Activated naive CD8-positive, alpha-beta T cell treated with anti-CD3 and anti-CD28 coated beads, Interleukin-2, amount 10 ng/mL, durations not matched to agents 7 days and 5 days (primary cell): Measurements from ENCODE around the gene CLSTN1. TPM values are rescaled to one million over a fixed set of nuclear protein-coding genes. Genes with fewer than 3 reads are reported as not detected.

Source experiments
- ATAC-seq: fragments of 150-1000 bp; cut with Tn5 transposase; one replicate; pipeline ENCODE4 v1.10.0; 2021; ENCODE audit warnings: low read depth, moderate library complexity
- POLR2A ChIA-PET: fragments of 350-600 bp; sonication (Branson Sonifier 250); formaldehyde crosslinking; loops from one replicate; lab custom pipeline; 2021; ENCODE audit warnings: antibody characterized with exemption; lab: Charles Lee
- DNase-seq: peaks from one replicate; pipeline ENCODE4 v3.0.0; 2021
- H3K27ac Mint-ChIP-seq: one replicate; pipeline ENCODE4 v1.8.0; 2022; ENCODE audit warnings: mild to moderate bottlenecking, mixed read lengths
- H3K27me3 Mint-ChIP-seq: one replicate; pipeline ENCODE4 v1.8.0; 2022; ENCODE audit warnings: mild to moderate bottlenecking, moderate library complexity, mixed read lengths
- H3K36me3 Mint-ChIP-seq: one replicate; pipeline ENCODE4 v1.8.0; 2021; ENCODE audit warnings: mild to moderate bottlenecking, mixed read lengths
- H3K4me1 Mint-ChIP-seq: one replicate; pipeline ENCODE4 v1.8.0; 2021; ENCODE audit warnings: mixed read lengths
- H3K4me3 Mint-ChIP-seq: one replicate; pipeline ENCODE4 v1.8.0; 2022; ENCODE audit warnings: mild to moderate bottlenecking, moderate library complexity, mixed read lengths
- H3K9me3 Mint-ChIP-seq: one replicate; pipeline ENCODE4 v1.8.0; 2021; ENCODE audit warnings: mixed read lengths
- total RNA-seq, 2 experiments: library from RNA; stranded (reverse); gene quantifications; one replicate each; pipeline ENCODE4 v1.2.3, GENCODE V29; 2021

Gene CLSTN1
- total RNA-seq, 2 experiments from 2014 or later: 104 to 106 TPM

DNA sequence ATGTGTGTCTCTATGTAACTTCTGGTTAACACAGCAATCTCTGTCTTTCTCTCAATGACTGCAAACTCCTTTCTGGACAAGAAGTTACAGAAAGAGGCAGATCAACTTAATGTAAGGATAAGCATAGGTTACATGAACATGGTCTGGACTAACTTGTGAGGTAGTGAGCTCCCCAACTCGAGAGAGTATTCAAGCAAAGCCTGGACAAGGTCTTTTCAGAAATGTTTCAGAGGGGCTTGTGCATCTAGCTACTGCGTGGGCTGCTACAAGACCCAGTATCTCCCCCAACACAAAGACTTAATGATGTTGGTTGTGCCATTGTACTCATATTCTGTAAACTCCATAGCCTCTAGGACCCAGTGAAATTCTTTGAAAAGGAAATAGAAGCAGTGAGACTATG lies 23.5 kb upstream of the CLSTN1 start:
- ATAC-seq: no peak
- Mint-ChIP-seq H3K4me3 (no peak overlapping the region), H3K4me1 (peaks cover 7% of the 10 kb centered on the region), H3K27me3 (no peaks in the 10 kb centered on the region), H3K27ac (no peak overlapping the region), H3K36me3 (no peaks in the 10 kb centered on the region), H3K9me3 (no peaks in the 10 kb centered on the region)
- DNase-seq: no peak
- POLR2A ChIA-PET: interaction anchor here (0.6 kb wide), 1 partner anchor 18 kb away, joined by 6 read pairs; no protein-coding TSS in a partner anchor

DNA sequence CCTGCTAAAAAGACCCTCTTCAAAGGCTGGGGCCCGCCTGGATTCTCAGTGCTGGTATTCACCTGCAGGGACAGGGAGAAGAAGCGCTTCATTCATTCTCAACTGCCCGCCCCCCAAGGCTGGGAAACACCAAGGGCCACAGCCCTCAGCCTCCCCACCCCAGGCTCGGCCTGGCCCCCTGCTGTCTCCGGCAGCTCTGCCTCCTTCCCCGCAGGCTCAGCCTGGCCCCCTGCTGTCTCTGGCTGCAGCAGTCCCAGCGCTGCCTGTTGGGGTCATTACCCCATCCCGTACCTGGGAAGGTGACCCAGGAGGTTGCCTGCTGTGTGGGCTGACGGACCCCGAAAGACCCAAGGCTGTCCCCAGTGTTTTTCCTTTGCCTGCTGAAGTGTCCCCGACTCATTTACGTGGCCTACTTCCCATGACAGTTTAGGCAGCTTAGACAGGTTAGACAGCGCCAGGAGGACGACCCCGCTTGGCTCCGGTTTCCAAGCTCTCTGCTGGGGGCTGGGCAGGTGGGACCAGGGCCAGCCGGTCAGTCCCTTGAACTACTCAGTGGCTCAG lies 22.9 kb upstream of the CLSTN1 start:
- no peak for DNase-seq
- H3K27ac Mint-ChIP-seq: no peak overlapping the region
- peaks cover 7% of the 10 kb centered on the region for H3K4me1 Mint-ChIP-seq
- no peak for ATAC-seq
- no peaks in the 10 kb centered on the region for H3K9me3 Mint-ChIP-seq
- H3K27me3 Mint-ChIP-seq: no peaks in the 10 kb centered on the region
- POLR2A ChIA-PET: no interaction called here
- H3K36me3 Mint-ChIP-seq: no peaks in the 10 kb centered on the region
- H3K4me3 Mint-ChIP-seq: no peak overlapping the region

DNA sequence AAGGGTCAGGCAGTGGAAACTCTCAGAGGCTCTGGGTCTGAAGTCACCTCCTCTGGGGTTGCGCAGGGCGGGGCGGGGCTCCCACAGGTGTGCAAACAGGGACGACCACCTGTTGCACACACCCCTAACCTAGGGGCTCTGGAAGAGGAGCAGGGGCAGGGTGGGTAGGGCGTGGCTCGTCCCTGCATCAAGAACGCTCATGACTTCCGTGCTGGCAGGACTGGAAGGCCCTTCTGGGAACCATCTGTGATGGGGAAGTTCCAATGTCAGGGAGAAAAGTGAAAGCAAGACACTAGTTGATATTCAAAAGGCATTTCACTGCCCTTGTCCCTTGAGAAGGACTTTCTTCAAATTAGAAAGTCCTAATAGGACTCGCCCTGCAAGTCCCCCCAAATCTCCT lies 22.1 kb upstream of the CLSTN1 start:
- no peak overlapping the region for H3K27ac Mint-ChIP-seq
- POLR2A ChIA-PET: no interaction called here
- no peaks in the 10 kb centered on the region for H3K9me3 Mint-ChIP-seq
- DNase-seq: no peak
- H3K4me1 Mint-ChIP-seq: peaks cover 7% of the 10 kb centered on the region
- no peak overlapping the region for H3K4me3 Mint-ChIP-seq
- H3K36me3 Mint-ChIP-seq: no peaks in the 10 kb centered on the region
- no peak for ATAC-seq
- H3K27me3 Mint-ChIP-seq: no peaks in the 10 kb centered on the region

DNA sequence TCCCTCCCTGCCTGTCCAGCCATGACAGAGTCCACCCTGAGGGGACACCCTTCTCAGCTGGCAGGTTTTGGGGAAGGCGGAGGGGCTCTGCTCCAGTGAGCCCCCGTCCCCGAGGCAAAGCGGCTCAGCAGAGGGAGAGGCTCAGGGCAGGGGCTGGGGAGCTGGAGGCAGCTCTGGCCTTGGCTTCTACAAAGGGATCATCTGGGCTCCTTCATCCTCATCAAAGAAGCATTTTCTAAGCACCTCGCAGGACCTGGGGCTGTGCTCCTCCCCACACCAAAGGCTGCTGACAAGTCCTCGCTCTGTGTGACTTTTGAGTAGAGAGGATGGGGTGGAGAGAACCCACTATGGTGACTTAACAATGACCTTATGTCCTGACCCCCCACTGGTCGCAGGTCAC lies 21.0 kb upstream of the CLSTN1 start:
- POLR2A ChIA-PET: no interaction called here
- no peak overlapping the region for H3K4me3 Mint-ChIP-seq
- DNase-seq: no peak
- H3K9me3 Mint-ChIP-seq: no peaks in the 10 kb centered on the region
- peaks cover 2% of the 10 kb centered on the region for H3K4me1 Mint-ChIP-seq
- H3K36me3 Mint-ChIP-seq: peaks cover 1% of the 10 kb centered on the region
- no peak overlapping the region for H3K27ac Mint-ChIP-seq
- H3K27me3 Mint-ChIP-seq: peaks cover 2% of the 10 kb centered on the region
- ATAC-seq: no peak

DNA sequence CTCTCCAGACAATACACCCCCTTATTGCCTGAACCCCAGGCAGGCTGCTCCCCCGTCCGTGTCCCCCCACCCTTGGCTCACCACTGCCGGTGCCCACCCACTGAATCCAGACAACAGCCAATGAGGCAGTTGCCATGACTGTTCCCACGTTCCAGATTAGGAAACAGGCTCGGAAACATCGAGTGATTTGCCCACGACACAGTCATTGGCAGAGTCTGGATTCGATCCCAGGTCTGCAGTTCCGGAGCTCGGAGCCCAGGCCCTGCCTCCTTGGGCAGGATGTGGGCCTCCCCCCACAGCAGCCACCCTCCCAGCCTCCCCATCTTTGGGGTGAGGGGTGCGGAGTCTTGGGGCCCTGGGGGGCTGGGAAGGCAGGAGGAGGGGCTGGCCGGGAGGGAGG lies 20.3 kb upstream of the CLSTN1 start:
- no peak for ATAC-seq
- Mint-ChIP-seq H3K27ac (no peak overlapping the region), H3K36me3 (peaks cover 1% of the 10 kb centered on the region), H3K4me1 (peaks cover 2% of the 10 kb centered on the region), H3K4me3 (no peak overlapping the region), H3K9me3 (no peaks in the 10 kb centered on the region), H3K27me3 (peaks cover 2% of the 10 kb centered on the region)
- POLR2A ChIA-PET: no interaction called here
- DNase-seq: no peak

DNA sequence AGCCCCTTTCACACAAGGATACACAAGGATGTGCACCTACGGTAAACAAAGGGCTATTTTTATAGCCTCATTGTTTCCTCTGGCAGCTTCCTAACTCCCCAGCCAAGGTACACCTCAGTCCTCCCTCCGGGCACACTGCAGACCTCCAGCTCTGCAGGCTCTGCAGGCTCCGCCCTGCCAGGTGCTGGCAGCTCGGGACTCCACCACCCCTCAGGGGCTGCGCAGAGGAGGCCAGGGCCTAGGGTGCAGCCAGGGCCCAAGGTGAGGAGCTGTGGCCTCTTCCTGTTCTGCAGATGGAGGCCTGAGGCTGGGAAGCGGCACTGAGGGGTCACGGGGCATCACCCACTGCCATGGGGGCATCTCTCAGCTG lies 19.8 kb upstream of the CLSTN1 start:
- Mint-ChIP-seq H3K9me3 (no peaks in the 10 kb centered on the region), H3K27ac (no peak overlapping the region), H3K4me3 (no peak overlapping the region), H3K4me1 (peaks cover 2% of the 10 kb centered on the region), H3K27me3 (peaks cover 2% of the 10 kb centered on the region), H3K36me3 (peaks cover 1% of the 10 kb centered on the region)
- DNase-seq: no peak
- POLR2A ChIA-PET: no interaction called here
- no peak for ATAC-seq

DNA sequence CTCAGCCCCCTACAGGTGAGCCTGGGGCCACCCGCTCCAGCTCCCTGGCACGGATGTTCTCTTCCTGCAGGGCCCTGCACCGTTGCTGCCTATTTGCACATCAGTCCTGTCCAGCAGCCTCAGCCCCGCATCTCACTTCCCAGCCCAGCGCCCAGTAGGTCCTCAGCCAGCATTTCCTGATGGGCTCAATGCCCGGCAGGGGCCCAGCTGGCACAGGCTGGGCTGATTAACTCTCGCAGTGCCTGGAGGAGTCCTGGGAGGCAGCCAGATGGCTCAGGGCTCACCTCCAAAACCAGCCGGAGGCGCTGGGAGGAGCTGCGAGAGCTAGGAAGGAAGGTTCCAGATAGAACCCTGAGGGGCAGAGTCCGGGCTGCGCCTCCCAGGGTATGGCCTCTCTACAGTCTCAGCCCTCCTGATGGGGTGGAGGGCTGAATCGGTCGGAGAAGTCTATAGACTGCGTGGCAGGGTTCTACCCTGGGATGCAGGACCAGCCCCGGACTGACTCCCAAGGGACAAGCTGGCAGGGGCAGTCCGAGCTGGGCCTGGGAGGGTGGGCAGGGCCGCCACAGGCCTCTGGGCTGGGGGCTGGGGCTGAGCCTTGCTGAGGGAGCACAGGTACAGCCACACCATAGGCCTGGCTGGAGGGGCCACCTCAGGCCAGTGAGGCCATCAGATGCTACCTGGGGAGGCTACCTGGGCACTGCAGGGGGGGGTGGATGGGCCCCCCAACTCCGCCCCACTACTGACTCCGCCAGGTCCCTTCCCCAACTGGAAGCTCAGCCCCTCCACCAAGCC lies 19.2 kb upstream of the CLSTN1 start:
- H3K27ac Mint-ChIP-seq: no peak overlapping the region
- POLR2A ChIA-PET: interaction anchor here (0.9 kb wide), 1 partner anchor 57 kb away, joined by 3 read pairs; no protein-coding TSS in a partner anchor

DNA sequence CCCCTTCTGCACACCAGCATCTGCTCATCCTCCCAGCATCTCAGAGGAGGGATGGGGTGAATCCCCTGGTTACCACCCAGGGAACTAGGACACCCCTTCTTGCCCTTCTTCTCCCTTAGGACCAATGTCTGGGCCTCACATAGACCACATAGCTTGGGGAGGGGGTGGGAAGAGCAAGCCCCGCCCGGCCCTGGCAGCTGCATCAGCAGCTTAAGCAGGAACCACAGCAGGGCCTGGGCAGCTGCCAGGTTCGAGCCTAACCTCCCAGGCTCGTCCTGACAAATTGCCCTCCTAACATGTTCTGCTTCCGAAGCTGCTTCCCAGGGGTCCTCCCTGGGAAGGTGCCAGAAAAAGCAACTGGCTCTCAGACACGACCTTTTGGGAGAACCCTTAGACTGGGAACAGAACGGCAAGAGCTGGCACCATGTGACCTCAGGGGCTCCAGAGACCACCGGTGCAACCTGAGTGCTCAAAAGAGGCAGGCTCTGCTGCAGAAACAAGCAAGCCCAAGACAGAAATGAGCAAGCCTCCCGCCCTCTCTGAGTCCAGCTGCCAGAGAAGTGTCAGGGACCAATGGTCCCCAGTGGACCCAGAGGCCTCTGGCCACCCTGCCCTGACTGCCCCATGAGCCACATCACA lies 18.4 kb upstream of the CLSTN1 start:
- DNase-seq (no peak), ATAC-seq (no peak)
- no peaks in the 10 kb centered on the region for H3K4me1 Mint-ChIP-seq
- H3K27me3 Mint-ChIP-seq: peaks cover 2% of the 10 kb centered on the region
- POLR2A ChIA-PET: interaction anchor here (0.9 kb wide), 1 partner anchor 56 kb away, joined by 3 read pairs; no protein-coding TSS in a partner anchor
- H3K4me3 Mint-ChIP-seq: no peak overlapping the region
- H3K36me3 Mint-ChIP-seq: peaks cover 1% of the 10 kb centered on the region
- no peak overlapping the region for H3K27ac Mint-ChIP-seq
- H3K9me3 Mint-ChIP-seq: no peaks in the 10 kb centered on the region

More for the DNA sequence above, 19.2 kb upstream of the CLSTN1 start:
- Mint-ChIP-seq H3K4me1 (no peaks in the 10 kb centered on the region), H3K9me3 (no peaks in the 10 kb centered on the region), H3K36me3 (peaks cover 1% of the 10 kb centered on the region), H3K4me3 (no peak overlapping the region), H3K27me3 (peaks cover 2% of the 10 kb centered on the region)
- no peak for DNase-seq
- ATAC-seq: no peak

DNA sequence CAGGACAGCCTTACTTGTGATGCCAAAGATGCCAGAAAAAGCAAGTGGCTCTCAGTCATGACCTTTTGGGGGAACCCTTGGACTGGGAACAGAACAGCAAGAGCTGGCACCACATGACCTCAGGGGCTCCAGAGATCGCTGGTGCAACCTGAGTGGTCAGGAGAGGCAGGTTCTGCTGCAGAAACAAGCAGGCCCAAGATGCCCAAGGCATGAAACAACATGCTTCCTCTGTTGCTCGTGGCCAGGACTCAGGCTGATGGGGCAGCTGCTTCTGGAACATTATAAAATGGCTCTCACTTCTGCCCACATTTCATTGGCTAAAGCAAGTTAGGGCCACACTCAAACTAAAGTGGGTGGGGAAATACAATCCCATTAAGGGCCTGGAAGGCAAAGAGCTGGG lies 17.7 kb upstream of the CLSTN1 start:
- Mint-ChIP-seq H3K27ac (no peak overlapping the region), H3K4me3 (no peak overlapping the region), H3K9me3 (no peaks in the 10 kb centered on the region), H3K4me1 (no peaks in the 10 kb centered on the region), H3K36me3 (peaks cover 1% of the 10 kb centered on the region), H3K27me3 (peaks cover 2% of the 10 kb centered on the region)
- DNase-seq (no peak), ATAC-seq (no peak)
- POLR2A ChIA-PET: no interaction called here

DNA sequence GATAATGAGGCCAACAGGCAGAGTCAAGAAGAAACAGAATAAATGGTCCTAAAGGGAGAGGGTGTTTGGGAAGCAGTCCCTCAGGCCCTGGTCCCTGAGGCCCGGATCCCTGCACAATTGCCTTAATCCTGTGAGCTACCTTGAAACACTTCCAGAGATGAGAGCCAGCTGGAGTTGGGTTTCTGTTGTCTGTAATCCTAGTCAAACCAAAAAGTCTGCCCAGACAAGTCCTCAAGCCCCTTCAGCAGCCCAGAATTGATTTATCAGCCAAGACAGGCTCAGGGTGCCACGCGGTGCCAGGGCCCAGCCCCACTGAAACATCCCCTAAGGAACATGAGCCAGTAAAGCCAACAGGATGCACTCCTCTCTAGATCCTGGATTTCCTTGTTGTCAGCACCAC lies 16.4 kb upstream of the CLSTN1 start:
- H3K27me3 Mint-ChIP-seq: peaks cover 2% of the 10 kb centered on the region

DNA sequence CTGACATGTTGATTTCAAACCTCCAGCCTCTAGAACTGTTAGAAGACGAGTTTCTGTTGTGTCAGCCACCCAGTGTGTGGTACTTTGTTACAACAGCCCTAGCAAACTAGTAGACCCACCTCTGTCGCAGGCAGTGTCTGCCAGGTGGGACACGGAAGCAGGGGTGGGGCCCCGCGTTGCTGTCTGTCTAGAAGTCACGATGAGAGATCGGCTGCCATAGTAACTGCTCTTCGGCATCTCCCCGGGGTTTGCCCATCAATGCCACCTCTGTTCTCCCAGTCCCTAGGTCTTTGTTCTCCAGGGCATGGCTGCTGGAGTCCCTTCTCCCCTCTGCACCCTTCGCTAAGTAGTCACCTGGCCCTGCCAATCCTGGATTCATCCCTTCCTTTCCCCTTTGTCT lies 15.2 kb upstream of the CLSTN1 start:
- Mint-ChIP-seq H3K27ac (no peak overlapping the region), H3K4me3 (no peak overlapping the region), H3K9me3 (no peaks in the 10 kb centered on the region), H3K36me3 (peaks cover 1% of the 10 kb centered on the region), H3K27me3 (peaks cover 2% of the 10 kb centered on the region), H3K4me1 (peaks cover 1% of the 10 kb centered on the region)
- POLR2A ChIA-PET: no interaction called here
- ATAC-seq: no peak
- DNase-seq: no peak

More for the DNA sequence above, 16.4 kb upstream of the CLSTN1 start:
- Mint-ChIP-seq H3K36me3 (peaks cover 1% of the 10 kb centered on the region), H3K4me3 (no peak overlapping the region), H3K4me1 (no peaks in the 10 kb centered on the region), H3K27ac (no peak overlapping the region), H3K9me3 (no peaks in the 10 kb centered on the region)
- POLR2A ChIA-PET: no interaction called here
- ATAC-seq (no peak), DNase-seq (no peak)

DNA sequence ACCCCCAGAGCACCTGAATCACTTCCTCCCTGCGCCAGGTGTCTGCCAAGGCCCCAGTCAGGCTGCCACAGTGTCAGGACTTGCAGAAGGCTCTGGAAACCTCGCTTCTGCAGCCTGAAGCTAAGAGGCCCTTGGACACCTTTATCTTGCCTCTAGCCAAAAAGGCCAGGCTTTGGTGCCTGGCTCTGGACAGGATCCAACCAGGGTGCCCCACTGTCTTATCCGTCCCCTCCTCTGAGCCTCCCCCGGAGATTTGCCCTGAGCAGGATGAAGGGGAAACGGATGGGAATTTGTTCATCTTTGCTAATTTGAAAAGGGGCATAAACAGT lies 12.8 kb upstream of the CLSTN1 start:
- Mint-ChIP-seq H3K27me3 (peaks cover 7% of the 10 kb centered on the region), H3K9me3 (no peaks in the 10 kb centered on the region), H3K36me3 (peaks cover 1% of the 10 kb centered on the region), H3K27ac (no peak overlapping the region), H3K4me1 (peaks cover 1% of the 10 kb centered on the region), H3K4me3 (no peak overlapping the region)
- no peak for DNase-seq
- POLR2A ChIA-PET: no interaction called here
- ATAC-seq: no peak

DNA sequence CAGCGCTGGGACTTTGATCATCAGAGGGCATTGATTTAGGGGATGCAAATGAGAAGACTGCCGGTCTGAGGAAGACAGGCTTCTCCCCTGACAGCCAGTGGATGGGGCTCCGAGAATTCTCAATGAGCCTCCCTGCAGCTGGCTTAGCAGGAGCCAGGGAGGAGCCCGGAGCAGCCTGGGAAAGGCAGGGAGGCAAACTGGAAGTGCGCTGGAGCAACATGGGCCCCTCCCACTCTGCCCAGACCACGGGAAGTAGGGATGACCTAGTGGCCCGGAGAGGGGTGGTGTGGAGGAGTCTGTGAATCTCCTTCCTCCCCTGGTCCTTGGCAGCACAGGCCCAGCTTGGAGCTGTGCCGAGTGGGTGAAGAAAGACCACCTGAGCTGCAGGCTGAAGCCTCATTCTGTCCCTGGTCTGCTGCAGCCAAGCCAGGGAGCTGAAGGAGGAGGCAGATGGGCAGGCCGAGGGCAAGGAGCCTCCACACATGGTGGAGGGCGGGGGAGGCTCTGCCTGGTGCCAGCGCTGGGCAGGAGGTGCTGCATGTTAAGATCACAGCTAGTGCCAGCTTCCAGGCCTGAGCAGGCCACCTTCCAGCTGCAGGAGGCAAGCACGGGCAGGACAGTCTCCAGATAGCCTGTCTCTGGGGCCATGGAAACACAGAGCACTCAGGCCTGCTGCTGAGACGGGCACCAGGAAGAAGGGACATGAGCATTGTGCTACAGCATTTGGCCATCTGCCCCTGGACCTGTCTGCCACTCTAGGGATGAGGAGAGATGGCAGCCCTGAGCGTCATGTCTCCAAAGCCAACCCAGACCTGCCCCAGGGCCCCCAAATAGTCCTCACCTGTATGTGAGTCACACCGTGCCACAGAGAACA lies 12.2 kb upstream of the CLSTN1 start:
- H3K27me3 Mint-ChIP-seq: peaks cover 7% of the 10 kb centered on the region
- H3K4me3 Mint-ChIP-seq: no peak overlapping the region
- peaks cover 1% of the 10 kb centered on the region for H3K36me3 Mint-ChIP-seq
- no peak overlapping the region for H3K27ac Mint-ChIP-seq
- H3K9me3 Mint-ChIP-seq: no peaks in the 10 kb centered on the region
- DNase-seq (no peak), ATAC-seq (no peak)
- H3K4me1 Mint-ChIP-seq: peaks cover 1% of the 10 kb centered on the region
- POLR2A ChIA-PET: no interaction called here
